Osteocyte (in vitro differentiated cells): Measurements from ENCODE around the gene DOLPP1. TPM values are rescaled to one million over a fixed set of nuclear protein-coding genes. Genes with fewer than 3 reads are reported as not detected.
A peak's percentile ranks its signal among the peaks of the same experiment; 100 is the strongest.
"Not testable (repeated sequence)": the region's sequence is repeated elsewhere in the genome, so short reads cannot be mapped to it uniquely, and the experiment has no call there.

Experiments
- DNase-seq: peaks from one replicate; pipeline ENCODE4 v3.0.0; 2021; ENCODE audit warnings: mixed read lengths; ENCODE audit not compliant: unreplicated experiment; ENCODE audit errors: extremely low spot score
- H3K27ac Mint-ChIP-seq: one replicate; pipeline ENCODE4 v1.8.0; 2021; ENCODE audit warnings: mild to moderate bottlenecking, mixed read lengths; ENCODE audit not compliant: unreplicated experiment
- H3K27me3 Mint-ChIP-seq: one replicate; pipeline ENCODE4 v1.8.0; 2021; ENCODE audit warnings: mixed read lengths; ENCODE audit not compliant: unreplicated experiment
- H3K36me3 Mint-ChIP-seq: one replicate; pipeline ENCODE4 v1.8.0; 2021; ENCODE audit warnings: mixed read lengths; ENCODE audit not compliant: unreplicated experiment
- H3K4me1 Mint-ChIP-seq: one replicate; pipeline ENCODE4 v1.8.0; 2021; ENCODE audit warnings: mixed read lengths; ENCODE audit not compliant: unreplicated experiment
- H3K4me3 Mint-ChIP-seq: one replicate; pipeline ENCODE4 v1.8.0; 2021; ENCODE audit warnings: mild to moderate bottlenecking, moderate library complexity, mixed read lengths; ENCODE audit not compliant: unreplicated experiment
- H3K9me3 Mint-ChIP-seq: one replicate; pipeline ENCODE4 v1.8.0; 2021; ENCODE audit warnings: mixed read lengths; ENCODE audit not compliant: unreplicated experiment
- CTCF ChIP-seq: fragments of 200-600 bp; sonication (generic); IDR thresholded peaks from 2 replicates; pipeline ENCODE4 v1.5.0; 2021; ENCODE audit warnings: antibody characterized with exemption, mild to moderate bottlenecking, moderate library complexity
- total RNA-seq: library from RNA; stranded (reverse); gene quantifications from 2 replicates; pipeline ENCODE4 v1.2.1, GENCODE V29; 2021

DOLPP1 gene
- total RNA-seq, 1 donor from 2014 or later, result 13.3 TPM

GRCh38 chr9:129109952-129110739 lies 29.2 kb downstream of the DOLPP1 start:
- Mint-ChIP-seq H3K27me3 (no peaks in the 10 kb centered on the region), H3K9me3 (no peaks in the 10 kb centered on the region), H3K27ac (peak overlapping the region; percentile 54), H3K4me3 (peak overlapping the region; percentile 73), H3K4me1 (peaks cover 39% of the 10 kb centered on the region), H3K36me3 (peaks cover 9% of the 10 kb centered on the region)
- TF ChIP-seq CTCF, result no peak
- DNase-seq, result no peak

- peak; percentile 98 for DNase-seq
- Mint-ChIP-seq H3K9me3 (no peaks in the 10 kb centered on the region), H3K27ac (peak within 1 kb of the TSS; percentile 97), H3K27me3 (no peaks in the 10 kb centered on the region), H3K4me1 (peaks cover 40% of the 10 kb centered on the region), H3K36me3 (peaks cover 9% of the 10 kb centered on the region), H3K4me3 (peak within 1 kb of the TSS; percentile 96)
- TF ChIP-seq CTCF, result no peak
These were observed 30.0 kb downstream of the DOLPP1 start, which contains the start of the genes CRAT and PTPA for GRCh38 chr9:129110740-129111527. Gene CRAT, minus strand, starts transcription at chr9:129110793. Its CDS starts 284 bp downstream, at chr9:129110509. Gene PTPA, plus strand, starts transcription at chr9:129111415. Its CDS starts 186 bp downstream, at chr9:129111601.

DNA sequence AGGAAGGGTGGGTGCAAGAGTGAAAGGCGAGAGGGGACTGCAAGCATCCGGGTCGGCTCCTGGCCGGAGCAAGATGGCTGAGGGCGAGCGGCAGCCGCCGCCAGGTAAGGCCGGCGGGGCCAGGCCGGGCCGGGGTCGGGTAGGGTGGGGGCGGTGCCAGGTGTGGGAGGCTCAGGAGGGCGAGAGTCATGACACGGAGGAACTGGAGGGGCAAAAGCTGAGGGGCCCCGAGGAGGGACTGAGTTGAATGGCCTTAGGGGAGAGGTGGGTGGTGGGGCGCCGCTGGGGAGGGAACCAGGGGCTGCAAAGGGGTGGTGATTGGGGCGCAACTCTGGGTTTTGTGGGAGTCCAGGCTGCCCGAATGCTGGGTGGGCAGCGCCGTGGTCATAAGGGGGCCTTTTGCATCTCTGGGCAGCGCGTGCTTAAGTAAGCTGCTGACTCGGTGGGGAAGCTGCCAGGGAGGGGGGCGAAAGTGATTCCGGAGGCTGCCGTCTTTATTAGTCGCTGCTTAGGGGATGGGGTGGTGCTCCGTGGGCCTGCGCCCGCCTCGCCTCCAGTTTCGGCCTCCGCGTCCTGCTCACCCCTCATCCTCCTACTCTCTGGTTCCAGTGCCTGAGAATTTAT lies 30.7 kb downstream of the DOLPP1 start:
- peak overlapping the region; percentile 97 for H3K27ac Mint-ChIP-seq
- H3K9me3 Mint-ChIP-seq, result no peaks in the 10 kb centered on the region
- H3K4me3 Mint-ChIP-seq, result peak overlapping the region; percentile 96
- TF ChIP-seq CTCF, result no peak
- no peaks in the 10 kb centered on the region for H3K27me3 Mint-ChIP-seq
- H3K36me3 Mint-ChIP-seq, result peaks cover 8% of the 10 kb centered on the region
- DNase-seq, result no peak
- H3K4me1 Mint-ChIP-seq, result peaks cover 40% of the 10 kb centered on the region

GRCh38 chr9:129112526-129112925 lies 31.6 kb downstream of the DOLPP1 start:
- H3K36me3 Mint-ChIP-seq, H3K9me3 Mint-ChIP-seq, DNase-seq, H3K27me3 Mint-ChIP-seq: not testable (repeated sequence)
- H3K4me3 Mint-ChIP-seq, result peak overlapping the region; percentile 96
- H3K27ac Mint-ChIP-seq, result peak overlapping the region; percentile 97
- peaks cover 40% of the 10 kb centered on the region for H3K4me1 Mint-ChIP-seq

DNA sequence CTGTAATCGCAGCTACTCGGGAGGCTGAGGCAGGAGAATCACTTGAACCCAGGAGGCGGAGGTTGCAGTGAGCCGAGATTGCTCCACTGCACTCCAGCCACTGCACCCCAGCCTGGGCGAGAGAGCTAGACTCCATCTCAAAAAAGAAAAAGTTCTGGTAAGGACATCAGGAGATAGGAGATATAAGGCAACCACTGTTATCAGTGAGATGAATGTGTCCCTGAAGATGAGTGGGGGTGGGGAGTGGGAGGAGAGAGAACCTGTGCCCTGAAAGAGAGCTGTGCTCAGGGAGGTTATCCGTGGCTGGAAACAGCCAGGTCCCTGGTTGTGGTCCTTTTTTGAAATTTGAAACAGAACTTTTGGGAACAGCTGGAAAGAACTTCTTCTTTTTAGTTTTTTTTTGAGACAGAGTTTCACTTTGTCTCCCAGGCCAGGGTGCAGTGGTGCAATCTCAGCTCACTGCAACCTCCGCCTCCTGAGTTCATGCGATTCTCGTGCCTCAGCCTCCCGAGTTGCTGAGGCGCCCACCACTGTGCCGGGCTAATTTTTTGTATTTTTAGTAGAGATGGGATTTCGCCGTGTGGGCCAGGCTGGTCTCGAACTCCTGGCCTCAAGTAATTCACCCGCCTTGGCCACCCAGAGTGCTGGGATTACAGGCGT lies 32.9 kb downstream of the DOLPP1 start:
- no peak overlapping the region for H3K27ac Mint-ChIP-seq
- no peak overlapping the region for H3K4me3 Mint-ChIP-seq

More for the DNA sequence above, 32.9 kb downstream of the DOLPP1 start:
- Mint-ChIP-seq H3K27me3 (no peaks in the 10 kb centered on the region), H3K36me3 (no peaks in the 10 kb centered on the region), H3K9me3 (no peaks in the 10 kb centered on the region), H3K4me1 (peaks cover 38% of the 10 kb centered on the region)
- TF ChIP-seq CTCF, result no peak
- DNase-seq, result no peak
